NCI-H526 treated with DMSO at 0.1 percent for 48 hours (cell line): Measurements from ENCODE around the gene FAM13C.
A peak's percentile ranks its signal among the peaks of the same experiment; 100 is the strongest.
"Not testable (repeated sequence)": the region's sequence is repeated elsewhere in the genome, so short reads cannot be mapped to it uniquely, and the experiment has no call there.

Source experiments
- DNase-seq: peaks from one replicate; lab custom pipeline; 2025; lab: John Stamatoyannopoulos, UW

The FAM13C gene

DNA sequence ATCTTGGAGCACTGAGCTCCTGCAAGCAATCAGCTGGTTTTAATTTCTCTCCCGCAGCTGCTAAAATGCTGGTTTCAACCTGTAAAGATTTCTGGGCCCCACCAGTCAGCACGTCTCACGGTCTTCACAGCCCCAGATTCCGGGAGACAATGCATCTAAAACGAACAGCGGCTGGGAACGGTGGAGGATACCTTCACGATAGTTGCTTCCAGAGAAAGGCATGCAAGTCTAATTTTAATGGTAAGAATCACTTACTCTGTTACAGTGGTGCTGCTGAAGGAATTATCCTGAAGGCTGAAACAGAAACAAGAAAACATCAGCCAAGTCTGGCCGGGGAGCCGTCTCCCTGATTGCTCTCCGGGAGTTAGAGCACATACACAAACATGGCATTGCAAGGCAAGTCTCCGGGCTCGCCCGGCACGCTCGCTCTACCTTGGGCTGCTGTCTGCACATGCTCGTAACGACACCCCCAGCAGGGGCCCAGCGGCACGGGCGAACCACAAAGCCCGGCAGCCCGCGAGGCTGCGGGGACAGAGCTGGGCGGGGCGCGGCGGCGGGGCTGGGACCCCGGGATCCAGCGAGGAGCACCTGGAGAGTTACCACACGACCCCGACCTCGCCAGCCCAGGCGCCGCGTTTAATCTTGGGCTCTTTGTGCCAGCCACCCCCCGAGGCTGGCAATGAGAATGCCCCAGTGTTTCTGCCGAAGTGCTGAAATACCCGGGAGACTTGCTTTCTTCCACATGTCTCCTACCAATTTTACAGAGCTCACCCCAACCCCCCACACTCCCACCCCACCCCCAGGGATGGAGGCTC is at the start of gene FAM13C:
TSS of gene FAM13C (minus strand) at position 406 of the 815 bp plus-strand sequence. CDS start at position 317, 89 bp downstream.
- DNase-seq = peak; percentile 86

DNA sequence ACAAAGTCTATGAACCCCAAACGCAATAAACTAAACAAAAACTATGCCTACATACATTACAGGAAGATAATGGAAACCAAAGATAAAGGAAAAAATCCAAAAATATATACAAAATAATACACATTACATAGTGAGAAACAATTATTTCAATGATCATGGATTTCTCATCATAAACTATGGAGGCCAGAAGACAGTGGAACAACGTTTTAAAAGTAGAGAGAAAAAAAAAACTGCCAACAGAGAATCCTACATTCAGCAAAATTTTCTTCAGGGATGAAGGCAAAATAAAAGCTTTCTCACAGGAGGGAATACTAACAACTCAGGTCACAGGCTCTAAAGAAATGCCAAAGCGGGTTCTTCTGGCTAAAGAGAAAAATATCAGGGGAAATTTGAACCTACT is 42.9 kb upstream of the FAM13C start:
- no peak for DNase-seq

DNA sequence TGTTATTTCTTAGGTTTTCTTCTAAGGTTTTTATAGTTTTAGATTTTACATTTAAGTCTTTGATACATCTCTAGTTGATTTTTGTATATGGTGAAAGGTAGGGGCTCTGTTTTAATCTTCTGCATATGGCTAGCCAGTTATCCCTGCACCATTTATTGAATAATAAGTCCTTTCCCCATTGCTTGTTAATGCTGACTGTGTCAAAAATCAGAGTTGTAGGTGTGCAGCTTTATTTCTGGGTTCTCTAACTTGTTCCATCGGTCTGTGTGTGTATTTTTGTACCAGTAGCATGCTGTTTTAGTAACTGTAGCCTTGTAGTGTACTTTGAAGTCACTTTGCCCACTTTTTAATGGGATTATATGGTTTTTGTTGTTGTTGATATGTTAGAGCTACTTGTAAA is 37.9 kb upstream of the FAM13C start:
- no peak for DNase-seq

DNA sequence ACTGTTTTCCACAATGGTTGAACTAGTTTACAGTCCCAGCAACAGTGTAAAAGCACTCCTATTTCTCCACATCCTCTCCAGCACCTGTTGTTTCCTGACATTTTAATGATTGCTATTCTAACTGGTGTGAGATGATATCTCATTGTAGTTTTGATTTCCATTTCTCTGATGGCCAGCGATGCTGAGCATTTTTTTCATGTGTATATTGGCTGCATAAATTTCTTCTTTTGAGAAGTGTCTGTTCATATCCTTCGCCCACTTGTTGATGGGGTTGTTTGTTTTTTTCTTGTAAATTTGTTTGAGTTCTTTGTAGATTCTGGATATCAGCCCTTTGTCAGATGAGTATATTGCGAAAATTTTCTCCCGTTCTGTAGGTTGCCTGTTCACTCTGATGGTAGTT is 37.0 kb upstream of the FAM13C start:
- DNase-seq = not testable (repeated sequence)

DNA sequence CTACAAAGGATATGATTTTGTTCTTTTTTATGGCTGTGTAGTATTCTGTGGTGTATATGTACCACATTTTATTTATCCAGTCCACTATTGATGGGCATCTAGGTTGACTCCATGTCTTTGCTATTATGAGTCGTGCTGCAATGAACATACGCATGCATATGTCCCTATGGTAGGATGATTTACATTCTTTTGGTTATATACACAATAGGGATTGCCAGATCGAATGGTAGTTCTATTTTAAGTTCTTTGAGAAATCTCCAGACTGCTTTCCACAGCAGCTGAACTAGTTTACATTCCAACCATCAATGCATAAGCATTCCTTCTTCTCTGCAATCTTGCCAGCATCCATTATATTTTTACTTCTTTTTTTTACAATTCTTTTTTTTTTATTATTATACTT is 35.6 kb upstream of the FAM13C start:
- no peak for DNase-seq

DNA sequence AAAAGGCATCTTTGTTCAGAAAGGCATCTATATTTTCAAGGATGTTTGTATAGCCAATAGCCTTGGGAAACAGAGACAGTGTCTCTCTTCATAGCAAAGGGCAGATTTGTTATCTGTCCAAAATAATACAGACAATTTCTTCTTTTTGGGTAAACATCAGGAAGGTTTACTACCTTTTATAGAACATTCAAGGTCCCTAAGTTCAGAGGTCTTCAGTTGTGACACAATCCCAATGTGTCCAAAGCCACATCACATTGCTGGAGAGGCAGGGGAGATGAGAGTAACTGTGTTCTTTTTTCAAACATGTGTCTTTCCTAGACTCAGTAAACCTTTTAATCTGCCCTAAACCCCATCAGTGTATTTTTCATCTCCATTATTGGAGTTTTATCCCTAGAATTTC is 33.6 kb upstream of the FAM13C start:
- no peak for DNase-seq

DNA sequence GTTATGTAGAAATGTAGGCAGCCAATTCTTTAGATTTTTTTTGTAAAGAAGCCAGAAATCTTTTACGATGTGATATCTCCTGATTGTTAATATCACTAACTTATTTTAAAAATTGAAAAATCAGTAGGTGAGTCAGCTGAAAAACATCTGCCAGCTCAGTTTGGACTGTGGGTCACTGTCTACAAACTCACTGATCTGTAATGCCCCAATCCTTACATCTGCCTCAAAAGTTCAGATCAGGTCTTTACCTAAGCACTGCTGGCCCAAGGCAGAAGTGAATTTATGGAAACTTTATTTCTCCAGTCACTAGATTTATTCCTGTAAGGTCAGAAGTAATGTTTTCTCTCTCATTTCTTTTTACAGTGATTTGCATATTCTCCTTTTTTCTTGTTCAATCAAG is 31.0 kb upstream of the FAM13C start:
- DNase-seq = no peak

DNA sequence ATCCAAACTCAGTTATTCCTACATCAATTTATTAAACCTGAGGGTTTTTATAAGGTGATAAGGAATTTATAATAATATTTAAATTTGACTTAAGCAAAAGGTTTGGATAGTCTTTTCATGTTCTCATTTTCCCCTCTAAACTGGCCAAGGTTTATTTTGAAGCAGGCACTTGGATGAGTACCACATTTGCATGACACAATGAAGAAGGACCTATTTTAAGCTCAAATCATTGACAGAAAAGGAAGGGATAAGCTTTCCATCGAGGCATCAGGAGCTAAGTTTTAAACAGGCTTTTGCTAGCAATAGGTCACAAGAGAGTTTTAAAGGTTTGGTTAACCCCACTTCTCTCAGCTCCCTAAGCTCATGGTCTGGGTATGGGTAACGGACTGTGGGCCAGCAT is 28.7 kb upstream of the FAM13C start:
- DNase-seq = no peak

DNA sequence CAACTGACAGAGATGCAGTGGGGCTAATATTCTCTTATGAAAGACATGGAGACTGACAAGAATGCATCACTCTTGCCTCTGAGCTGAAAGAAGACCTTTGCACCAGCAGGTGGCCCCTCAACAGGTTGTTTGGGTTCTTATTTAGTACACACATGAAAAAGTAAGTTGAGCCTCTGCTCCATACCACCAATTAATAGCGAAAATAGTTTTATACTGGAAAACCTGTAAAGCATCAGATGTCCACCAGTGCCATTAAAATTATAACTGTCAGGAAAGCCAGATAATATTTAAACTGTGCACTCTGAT is 26.3 kb upstream of the FAM13C start:
- DNase-seq = no peak

DNA sequence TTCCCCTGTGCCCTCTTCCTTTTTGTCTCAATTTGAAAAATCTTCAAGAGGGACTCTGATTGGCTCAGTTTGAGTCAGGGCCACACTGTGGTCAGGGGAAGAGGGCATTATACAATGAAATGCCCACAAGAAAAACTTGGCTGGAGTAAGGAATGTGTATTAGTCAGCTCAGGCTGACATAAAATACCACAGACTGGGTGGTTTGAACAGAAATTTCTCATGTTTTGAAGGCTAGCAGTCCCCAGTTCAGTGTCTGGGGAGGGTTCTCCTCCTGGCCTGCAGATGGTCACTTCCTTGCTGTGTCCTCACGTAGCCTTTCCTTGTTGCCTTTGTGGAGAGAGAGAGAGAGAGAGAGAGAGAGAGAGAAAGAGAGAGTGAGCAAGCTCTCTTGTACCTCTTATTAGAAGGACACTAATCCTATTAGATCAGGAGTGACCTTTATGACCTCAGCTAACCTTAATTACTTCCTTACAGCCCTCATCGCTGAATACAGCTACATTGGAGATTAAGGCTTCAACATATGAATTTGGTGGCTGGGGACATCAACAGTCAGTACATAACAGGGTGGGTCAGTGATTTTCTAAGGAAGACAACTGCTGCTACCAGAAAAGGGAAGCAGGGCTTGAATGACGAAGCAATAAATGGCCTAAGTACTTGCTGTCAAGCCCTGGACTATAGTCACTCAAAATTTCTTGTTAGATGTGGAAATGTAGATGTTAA is 25.8 kb upstream of the FAM13C start:
- DNase-seq = no peak

DNA sequence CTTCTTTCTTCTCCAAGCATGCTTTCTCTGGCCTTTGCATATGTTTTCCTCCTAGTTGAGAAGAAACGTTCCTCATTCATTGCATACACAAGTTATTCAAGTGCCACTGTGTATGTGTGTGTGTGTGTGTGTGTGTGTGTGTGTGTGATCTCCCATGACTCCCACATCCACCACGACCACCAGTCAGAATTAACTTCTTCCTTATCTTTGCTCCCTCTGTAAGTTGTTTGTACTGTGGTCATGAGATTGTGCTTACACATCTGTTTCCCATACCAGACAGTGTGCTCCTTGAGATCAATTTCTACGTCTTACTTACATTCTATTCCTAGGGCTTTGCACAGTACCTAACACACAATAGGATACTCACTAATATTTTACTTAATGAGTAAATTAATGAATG is 22.4 kb upstream of the FAM13C start:
- DNase-seq = no peak

DNA sequence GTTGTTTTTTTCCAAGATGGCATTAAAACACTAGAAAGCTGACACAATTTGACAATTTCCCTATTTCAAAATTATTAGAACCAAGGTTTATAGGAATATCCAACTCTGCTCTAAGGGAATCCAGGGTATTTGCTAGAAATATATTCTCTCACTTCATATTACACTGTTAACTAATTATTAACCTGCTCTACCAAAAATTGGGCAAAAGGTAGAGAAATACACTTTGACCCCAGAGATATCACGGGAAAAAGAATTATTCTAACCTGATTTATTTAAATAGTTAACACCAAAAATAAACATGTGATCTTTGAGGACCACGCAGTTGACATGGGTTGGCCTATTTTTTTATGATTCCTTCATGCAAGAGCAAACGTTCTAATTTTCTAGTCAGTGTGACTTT is 21.6 kb upstream of the FAM13C start:
- no peak for DNase-seq

DNA sequence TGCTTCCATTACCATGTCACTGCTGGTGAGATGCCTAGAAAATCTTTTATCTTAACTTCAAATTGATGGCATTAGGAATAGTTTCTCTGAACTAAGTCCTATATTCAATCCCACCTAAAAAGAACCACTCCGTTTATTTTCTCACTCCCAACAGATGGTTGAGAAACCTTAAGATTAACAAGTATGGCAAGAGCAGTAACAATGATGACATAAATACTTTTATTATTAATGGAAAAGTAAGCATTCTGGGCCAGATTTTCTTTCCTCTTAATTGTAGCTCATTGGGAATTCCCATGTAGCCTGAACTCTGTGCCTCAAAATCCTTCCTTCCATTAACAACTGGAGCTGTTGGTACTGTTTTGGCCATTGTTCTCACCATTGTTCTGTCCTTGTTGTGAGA is 21.1 kb upstream of the FAM13C start:
- DNase-seq = no peak

DNA sequence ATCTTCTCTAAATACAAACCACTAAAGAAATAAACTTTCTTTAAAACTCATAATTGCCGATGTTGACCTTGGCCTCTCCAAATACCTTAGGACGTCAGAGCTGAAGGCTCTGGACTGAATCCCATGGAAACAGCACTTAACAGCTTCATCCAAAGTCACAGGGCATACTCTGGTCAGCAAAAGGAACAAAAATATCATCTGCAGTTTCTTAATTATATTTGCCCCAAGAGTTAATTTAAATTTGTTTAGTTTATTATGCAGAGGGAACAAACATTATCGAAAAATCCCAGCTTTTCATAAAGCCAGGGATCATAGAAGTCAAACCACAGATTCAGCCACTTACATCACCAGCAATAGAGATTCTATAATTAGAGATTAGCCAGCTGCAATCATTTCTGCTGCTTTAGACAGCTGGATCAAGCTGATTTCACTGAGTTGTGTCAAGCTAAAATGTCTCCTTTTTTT is 20.5 kb upstream of the FAM13C start:
- no peak for DNase-seq

DNA sequence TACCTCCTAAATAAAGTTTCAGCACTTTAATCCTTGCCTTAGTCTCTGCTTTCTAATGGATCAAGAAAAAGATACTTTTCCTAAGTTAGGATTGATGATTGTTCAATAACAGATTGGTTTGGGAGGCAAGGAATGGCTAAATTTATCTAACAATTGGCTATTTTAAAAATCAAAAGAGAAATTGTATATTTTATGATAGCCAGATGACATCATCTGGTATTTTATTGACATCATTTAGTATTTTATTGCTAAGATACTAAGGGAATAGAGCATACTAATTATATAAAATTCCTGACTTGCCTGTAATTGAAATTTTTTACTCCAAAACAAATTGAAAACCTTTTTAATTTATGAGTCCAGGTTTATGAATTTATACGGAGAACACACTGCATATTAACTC is 19.3 kb upstream of the FAM13C start:
- DNase-seq = no peak

DNA sequence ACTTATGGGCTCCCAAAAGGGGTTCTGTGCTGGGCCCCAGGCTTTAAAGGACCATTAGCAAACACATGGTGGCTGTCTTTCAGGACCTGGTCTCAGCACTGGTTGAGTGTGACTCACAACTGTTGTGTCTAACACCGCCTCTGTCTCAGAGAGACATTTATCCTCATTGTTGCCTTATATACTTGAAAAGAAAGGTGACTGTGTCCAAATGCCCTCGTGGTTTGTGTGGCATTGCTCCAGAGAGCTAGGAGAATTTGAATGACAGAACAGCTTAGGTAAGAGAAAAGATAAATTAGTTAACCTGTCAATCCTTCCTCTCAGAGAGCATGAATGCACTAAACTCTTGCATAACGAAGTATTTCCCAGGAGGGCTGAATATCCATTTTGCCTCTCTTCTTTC is 14.5 kb upstream of the FAM13C start:
- DNase-seq = no peak

DNA sequence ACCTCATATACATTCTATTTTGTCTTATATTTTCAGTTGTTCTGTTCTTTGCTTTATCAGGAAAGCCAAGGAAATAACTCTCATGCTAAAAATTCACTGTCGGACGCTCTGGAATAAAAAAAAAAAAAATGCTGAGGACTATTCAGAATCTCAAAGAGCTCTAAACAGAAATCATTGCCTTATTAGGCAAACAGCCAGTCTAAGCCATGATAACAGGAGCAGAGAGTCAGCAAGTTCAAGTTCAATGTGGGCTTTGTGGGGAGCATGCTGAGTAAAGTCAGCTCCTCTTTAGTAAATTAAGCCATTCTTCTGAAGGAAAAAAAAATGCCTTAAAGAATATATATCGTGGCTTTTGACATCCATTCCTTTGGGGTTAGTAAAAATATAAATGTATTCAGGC is 13.6 kb upstream of the FAM13C start:
- no peak for DNase-seq

DNA sequence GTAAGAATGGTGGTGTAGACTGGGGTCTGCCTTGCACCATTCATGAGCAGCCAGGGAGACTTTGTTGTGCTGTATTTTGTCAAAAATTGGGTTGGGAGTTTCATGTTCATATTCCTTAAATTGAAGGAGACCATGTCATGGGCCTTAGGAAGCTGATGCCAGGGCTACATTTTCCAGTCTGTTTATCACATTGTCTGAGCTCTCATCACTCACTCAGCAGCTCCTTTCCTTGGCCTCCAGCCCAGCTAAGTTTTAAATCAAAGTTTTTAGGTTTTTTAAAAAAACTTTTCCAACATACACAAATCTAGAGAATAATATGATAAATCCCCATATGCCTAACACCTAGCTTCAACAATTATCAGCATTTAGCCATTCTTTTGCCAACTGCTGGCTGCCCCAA is 12.6 kb upstream of the FAM13C start:
- DNase-seq = no peak

DNA sequence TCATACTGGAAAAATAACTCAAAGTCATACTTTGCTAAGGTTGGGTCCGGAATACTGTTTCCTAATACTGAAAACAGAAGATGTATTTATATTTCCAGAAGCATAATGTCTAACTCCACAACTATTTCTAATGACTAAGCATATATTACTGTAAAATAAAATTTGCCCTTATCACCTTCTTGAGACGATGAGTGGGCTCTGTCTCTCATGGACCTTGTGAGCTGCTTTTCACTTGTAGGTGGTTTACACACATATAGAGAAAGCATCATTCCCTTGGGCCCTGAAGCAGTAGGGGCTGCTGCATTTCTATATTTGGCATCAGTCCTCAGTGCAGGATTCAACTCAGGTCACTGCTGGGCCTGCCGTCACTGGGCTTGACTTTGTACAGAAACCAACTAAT is 10.7 kb upstream of the FAM13C start:
- no peak for DNase-seq

DNA sequence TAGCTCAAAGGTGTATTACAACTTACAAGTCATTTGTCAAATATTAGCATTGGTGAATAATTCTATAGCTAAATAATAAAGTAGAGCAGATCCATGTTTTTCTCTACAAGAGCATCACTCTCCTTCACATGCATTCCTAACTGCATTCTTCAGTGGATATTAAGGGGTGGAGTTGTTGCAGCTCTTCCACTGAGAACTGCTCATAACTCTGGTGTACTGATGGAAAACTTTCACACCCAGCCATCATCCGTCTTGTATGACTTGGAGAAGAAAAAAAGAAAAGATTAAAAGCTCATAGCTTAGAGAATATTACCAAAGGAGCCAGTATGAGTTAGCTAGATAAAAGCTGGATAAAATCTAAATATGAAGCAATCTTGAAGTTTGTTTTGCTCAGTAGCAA is 10.2 kb upstream of the FAM13C start:
- DNase-seq = no peak

DNA sequence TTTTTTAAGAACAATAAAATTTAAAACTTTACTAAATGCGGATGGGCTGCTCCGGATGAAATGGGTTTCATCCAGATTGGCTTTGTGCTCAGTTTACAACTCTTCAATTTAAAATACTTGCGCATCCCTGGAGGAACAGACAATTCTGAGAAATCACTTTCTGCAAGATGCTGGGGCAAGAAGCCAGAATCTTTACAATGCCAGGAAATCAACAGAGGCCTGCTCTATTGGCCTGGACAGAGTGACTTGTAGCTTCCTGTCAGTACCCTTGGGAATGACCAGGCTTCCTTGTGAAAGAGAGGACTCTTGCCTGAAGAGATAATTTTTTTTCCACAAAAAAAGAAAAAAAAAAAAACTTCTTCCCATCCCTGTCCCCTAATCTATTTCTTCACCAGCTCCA is 3.9 kb upstream of the FAM13C start:
- no peak for DNase-seq

DNA sequence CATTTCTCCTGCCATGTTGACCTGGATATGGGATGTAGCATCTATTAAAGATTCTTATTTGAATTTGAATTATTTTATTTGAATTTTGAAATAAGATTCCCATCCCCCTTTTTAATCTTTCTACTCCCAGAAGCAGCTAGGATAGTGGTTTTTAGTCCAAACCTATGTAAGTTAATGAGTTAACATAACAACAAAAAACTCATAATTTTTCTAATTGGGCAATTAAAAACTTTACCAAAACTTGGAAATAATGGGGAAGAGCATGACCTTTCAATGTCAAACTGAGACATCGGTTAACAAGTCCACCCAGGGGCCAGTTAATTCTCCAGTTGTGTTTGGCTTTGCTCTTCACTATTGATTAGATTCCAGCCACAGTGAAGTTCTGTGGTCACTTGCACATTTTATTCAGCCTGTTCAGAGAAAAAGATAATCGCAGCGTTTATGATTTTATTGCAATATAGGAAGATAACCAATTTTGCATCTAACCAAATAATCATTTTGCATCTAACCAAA is 1.2 kb upstream of the FAM13C start:
- no peak for DNase-seq

DNA sequence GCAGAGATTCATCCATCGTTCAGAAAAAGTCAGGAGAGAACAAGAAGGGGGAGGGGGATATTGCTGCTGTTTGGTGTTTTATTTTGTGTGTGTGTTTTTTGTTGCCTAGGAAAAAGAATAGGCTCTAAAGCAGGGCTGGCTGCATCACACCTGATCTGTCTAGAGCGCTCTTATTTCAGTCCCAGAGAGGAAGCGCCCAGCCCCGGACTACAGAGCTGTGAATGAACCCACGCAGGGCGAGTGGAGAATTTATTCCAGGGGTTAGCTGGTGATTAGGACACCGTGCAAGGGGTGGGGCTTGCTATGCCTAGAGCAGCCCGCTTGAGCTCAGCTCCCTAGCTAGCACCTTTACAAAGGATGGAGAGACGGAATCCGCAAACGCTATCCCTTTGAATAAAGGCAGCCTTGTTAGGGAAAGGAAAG is 621 bp upstream of the FAM13C start:
- DNase-seq = peak; percentile 58
